Mesenchymal stem cell (in vitro differentiated cells and primary cell): ENCODE measurements around the gene MAN1A1.

Experiments used
- DNase-seq: peaks from one replicate; pipeline ENCODE4 v3.0.0-alpha.2; 2013
- H2AFZ ChIP-seq: one replicate; pipeline ENCODE4 v1.6.1; 2013; ENCODE audit warnings: low read depth, mild to moderate bottlenecking, control low read depth, inconsistent platforms, low read length, moderate library complexity
- H2AK5ac ChIP-seq: 2 replicates; pipeline ENCODE4 v1.6.1; 2013; ENCODE audit warnings: low read length, moderate library complexity, mild to moderate bottlenecking, inconsistent platforms; ENCODE audit not compliant: severe bottlenecking
- H2BK120ac ChIP-seq: one replicate; pipeline ENCODE4 v1.6.1; 2013; ENCODE audit warnings: low read depth, mild to moderate bottlenecking, inconsistent platforms, low read length, moderate library complexity
- H2BK12ac ChIP-seq, 2 experiments: one replicate each; pipeline ENCODE4 v1.6.1; 2013; ENCODE audit warnings: inconsistent platforms in 2 of 2, low read length in 2 of 2, mild to moderate bottlenecking in 2 of 2, moderate library complexity in 2 of 2, control low read depth in 1 of 2
- H2BK15ac ChIP-seq: one replicate; pipeline ENCODE4 v1.6.1; 2013; ENCODE audit warnings: mild to moderate bottlenecking, low read depth, inconsistent platforms; ENCODE audit not compliant: poor library complexity, severe bottlenecking
- H2BK5ac ChIP-seq: 2 replicates; pipeline ENCODE4 v1.6.1; 2013; ENCODE audit warnings: low read depth, mild to moderate bottlenecking, low read length, control low read depth, inconsistent platforms; ENCODE audit not compliant: poor library complexity, severe bottlenecking
- H3K14ac ChIP-seq, 2 experiments: one replicate each; pipeline ENCODE4 v1.6.1; 2013; ENCODE audit warnings: inconsistent platforms in 2 of 2, low read length in 2 of 2, control low read depth in 1 of 2, mild to moderate bottlenecking in 1 of 2, moderate library complexity in 1 of 2
- H3K18ac ChIP-seq, 2 experiments: one replicate each; pipeline ENCODE4 v1.6.1; 2013; ENCODE audit warnings: inconsistent platforms in 2 of 2, low read length in 2 of 2, control low read depth in 1 of 2, low read depth in 1 of 2, mild to moderate bottlenecking in 1 of 2
- H3K23ac ChIP-seq, 2 experiments: one replicate each; pipeline ENCODE4 v1.6.1; 2013; ENCODE audit warnings: inconsistent platforms in 2 of 2, low read length in 2 of 2, mild to moderate bottlenecking in 2 of 2, moderate library complexity in 2 of 2, control low read depth in 1 of 2
- H3K27ac ChIP-seq: 2 replicates; pipeline ENCODE4 v1.5.1; 2013; ENCODE audit warnings: mild to moderate bottlenecking, moderate library complexity, low read length, control low read depth, inconsistent platforms; ENCODE audit not compliant: poor library complexity, severe bottlenecking
- H3K27me3 ChIP-seq, 2 experiments: 2 replicates each; pipeline versions ENCODE4 v1.6.1 to v1.7.0; 2013; ENCODE audit warnings: low read length in 2 of 2, mild to moderate bottlenecking in 2 of 2, moderate library complexity in 2 of 2, control low read depth in 1 of 2, inconsistent platforms in 1 of 2; ENCODE audit not compliant: control insufficient read depth in 1 of 2, insufficient read depth in 1 of 2
- H3K36me3 ChIP-seq, 2 experiments: 2 replicates each; pipeline versions ENCODE4 v1.6.1 to v1.7.0; 2013; ENCODE audit warnings: low read length in 2 of 2, control low read depth in 1 of 2, inconsistent platforms in 1 of 2, low read depth in 1 of 2, mild to moderate bottlenecking in 1 of 2; ENCODE audit not compliant: insufficient read depth in 2 of 2, control insufficient read depth in 1 of 2
- H3K4ac ChIP-seq, 2 experiments: one replicate each; pipeline ENCODE4 v1.6.1; 2013; ENCODE audit warnings: inconsistent platforms in 2 of 2, low read length in 2 of 2, mild to moderate bottlenecking in 2 of 2, moderate library complexity in 2 of 2, control low read depth in 1 of 2, low read depth in 1 of 2
- H3K4me1 ChIP-seq: 2 replicates; pipeline ENCODE4 v1.6.1; 2013; ENCODE audit warnings: low read depth, low read length, control low read depth; ENCODE audit not compliant: control insufficient read depth, insufficient read depth
- H3K4me2 ChIP-seq: 2 replicates; pipeline ENCODE4 v1.6.1; 2013; ENCODE audit warnings: low read length, mild to moderate bottlenecking, inconsistent platforms; ENCODE audit not compliant: poor library complexity, severe bottlenecking
- H3K4me3 ChIP-seq, 2 experiments: 2 replicates each; pipeline versions ENCODE4 v1.5.1 to v1.7.0; 2013; ENCODE audit warnings: low read length in 2 of 2, mild to moderate bottlenecking in 2 of 2, control low read depth in 1 of 2, low read depth in 1 of 2; ENCODE audit not compliant: insufficient read depth in 1 of 2
- H3K79me1 ChIP-seq: replicated peaks from 2 replicates; pipeline ENCODE4 v1.6.1; 2013; ENCODE audit warnings: mild to moderate bottlenecking, control low read depth, low read length, inconsistent platforms; ENCODE audit not compliant: poor library complexity, severe bottlenecking
- H3K9ac ChIP-seq: 2 replicates; pipeline ENCODE4 v1.7.0; 2013; ENCODE audit warnings: mild to moderate bottlenecking, low read length, moderate library complexity
- H3K9me3 ChIP-seq: 2 replicates; pipeline ENCODE4 v1.7.0; 2013; ENCODE audit warnings: mild to moderate bottlenecking, low read length; ENCODE audit not compliant: control insufficient read depth
- H4K8ac ChIP-seq: one replicate; pipeline ENCODE4 v1.6.1; 2013; ENCODE audit warnings: inconsistent platforms, mild to moderate bottlenecking, low read length, moderate library complexity
- H4K91ac ChIP-seq: one replicate; pipeline ENCODE4 v1.6.1; 2013; ENCODE audit warnings: mild to moderate bottlenecking, low read length, inconsistent platforms
- WGBS: methylation state at CpG from one replicate; pipeline ENCODE4 v1.1.7; 2013; ENCODE audit warnings: mixed read lengths; 5-methylcytosine and 5-hydroxymethylcytosine counted together

The MAN1A1 gene

GRCh38 chr6:119314885-119315272, 34.7 kb downstream of the MAN1A1 start:
- no peak overlapping the region for H2BK15ac ChIP-seq
- H3K9ac ChIP-seq = peak overlapping the region; percentile 10
- 93% methylated on average over 5 of the region's 5 CpGs for WGBS
- H3K4me1 ChIP-seq = peaks cover 2% of the 10 kb centered on the region
- peak overlapping the region; percentile 41 for H2AK5ac ChIP-seq
- peak overlapping the region; percentile 45 for H4K8ac ChIP-seq
- H2BK5ac ChIP-seq = no peak overlapping the region
- H3K4ac ChIP-seq = no peak overlapping the region
- peaks cover 11% of the 10 kb centered on the region for H3K79me1 ChIP-seq
- H3K27me3 ChIP-seq = no peaks in the 10 kb centered on the region
- H3K4me3 ChIP-seq = no peak overlapping the region
- no peak overlapping the region for H3K14ac ChIP-seq
- no peak overlapping the region for H2BK12ac ChIP-seq
- no peak overlapping the region for H2AFZ ChIP-seq
- H3K23ac ChIP-seq = no peak overlapping the region
- H3K4me2 ChIP-seq = no peak overlapping the region
- no peak overlapping the region for H2BK120ac ChIP-seq
- no peak overlapping the region for H4K91ac ChIP-seq
- H3K9me3 ChIP-seq = no peaks in the 10 kb centered on the region
- peak overlapping the region in 1 of 2 experiments; percentile 14 for H3K18ac ChIP-seq
- no peak for DNase-seq
- H3K27ac ChIP-seq = no peak overlapping the region
- H3K36me3 ChIP-seq = peaks cover 0 to 18% of the 10 kb centered on the region in 2 experiments

GRCh38 chr6:119313937-119314884, 35.4 kb downstream of the MAN1A1 start:
- no peak for DNase-seq
- Histone ChIP-seq H2BK15ac (no peak overlapping the region), H3K4me3 (no peak overlapping the region), H2BK5ac (no peak overlapping the region), H3K9ac (peak overlapping the region; percentile 4), H3K79me1 (peaks cover 11% of the 10 kb centered on the region), H3K4me2 (no peak overlapping the region), H3K23ac (no peak overlapping the region), H3K18ac (peak overlapping the region in 1 of 2 experiments; percentile 14), H2BK120ac (no peak overlapping the region), H3K4ac (no peak overlapping the region), H2AK5ac (peak overlapping the region; percentile 41), H4K8ac (peak overlapping the region; percentile 45), H3K27me3 (no peaks in the 10 kb centered on the region), H3K27ac (no peak overlapping the region), H3K14ac (no peak overlapping the region), H2AFZ (no peak overlapping the region), H3K36me3 (peaks cover 0 to 18% of the 10 kb centered on the region in 2 experiments), H4K91ac (no peak overlapping the region), H3K4me1 (peaks cover 2% of the 10 kb centered on the region), H3K9me3 (no peaks in the 10 kb centered on the region), H2BK12ac (no peak overlapping the region)
- 95% methylated on average over 7 of the region's 10 CpGs for WGBS

- Histone ChIP-seq H3K27ac (no peak overlapping the region), H3K4me1 (peaks cover 2% of the 10 kb centered on the region), H3K4me3 (no peak overlapping the region), H2AK5ac (no peak overlapping the region), H3K9ac (no peak overlapping the region), H3K14ac (peak overlapping the region in 1 of 2 experiments; percentile 18), H3K9me3 (no peaks in the 10 kb centered on the region), H2BK5ac (no peak overlapping the region), H3K4ac (no peak overlapping the region), H4K91ac (no peak overlapping the region), H2BK12ac (no peak overlapping the region), H2AFZ (no peak overlapping the region), H3K27me3 (no peaks in the 10 kb centered on the region), H3K18ac (no peak overlapping the region), H3K23ac (no peak overlapping the region), H2BK15ac (no peak overlapping the region), H4K8ac (no peak overlapping the region), H2BK120ac (no peak overlapping the region), H3K79me1 (peaks cover 11% of the 10 kb centered on the region), H3K36me3 (peaks cover 0 to 14% of the 10 kb centered on the region in 2 experiments), H3K4me2 (no peak overlapping the region)
- no peak for DNase-seq
- WGBS = 78% methylated on average over 3 of the region's 4 CpGs
Measured at GRCh38 chr6:119312875-119313338, 36.7 kb downstream of the MAN1A1 start.

GRCh38 chr6:119312441-119312840, 37.1 kb downstream of the MAN1A1 start:
- no peak overlapping the region for H2AFZ ChIP-seq
- no peak overlapping the region for H2BK5ac ChIP-seq
- no peak overlapping the region for H3K14ac ChIP-seq
- H3K36me3 ChIP-seq = peaks cover 0 to 12% of the 10 kb centered on the region in 2 experiments
- DNase-seq = no peak
- no peak overlapping the region for H2AK5ac ChIP-seq
- no peak overlapping the region for H3K23ac ChIP-seq
- H3K4ac ChIP-seq = no peak overlapping the region
- 95% methylated on average over 3 of the region's 4 CpGs for whole genome bisulfite sequencing
- no peaks in the 10 kb centered on the region for H3K27me3 ChIP-seq
- H3K4me2 ChIP-seq = no peak overlapping the region
- no peak overlapping the region for H3K4me3 ChIP-seq
- H3K27ac ChIP-seq = no peak overlapping the region
- no peak overlapping the region for H2BK12ac ChIP-seq
- no peaks in the 10 kb centered on the region for H3K9me3 ChIP-seq
- no peak overlapping the region for H2BK15ac ChIP-seq
- H4K8ac ChIP-seq = peak overlapping the region; percentile 37
- peaks cover 2% of the 10 kb centered on the region for H3K4me1 ChIP-seq
- no peak overlapping the region for H4K91ac ChIP-seq
- peaks cover 11% of the 10 kb centered on the region for H3K79me1 ChIP-seq
- H2BK120ac ChIP-seq = no peak overlapping the region
- no peak overlapping the region for H3K9ac ChIP-seq
- H3K18ac ChIP-seq = peak overlapping the region in 1 of 2 experiments; percentile 4
